Prostate gland (tissue), 2 donors: ENCODE measurements around the gene UHRF2.

Experiments
- POLR2A ChIP-seq: fragments of 450-650 bp; IDR thresholded peaks from one replicate; pipeline ENCODE4 v1.6.1; 2016; ENCODE audit warnings: antibody characterized with exemption, mild to moderate bottlenecking
- POLR2AphosphoS5 ChIP-seq: sonication (generic); formaldehyde crosslinking; IDR thresholded peaks from one replicate; pipeline ENCODE4 v1.6.1; 2017; ENCODE audit warnings: antibody characterized with exemption
- TF ChIP-seq, protein P1 (sequence below), 4 experiments: fragments of 200-600 bp in 2 of 4; fragments of 450-650 bp in 2 of 4; sonication (generic) in 2 of 4; IDR thresholded peaks; 1 replicate in 3 of 4; 2 replicates in 1 of 4; pipeline ENCODE4 v1.5.1; 2016 to 2019; ENCODE audit warnings: antibody characterized with exemption in 4 of 4, mild to moderate bottlenecking in 2 of 4, moderate library complexity in 2 of 4

DNA sequence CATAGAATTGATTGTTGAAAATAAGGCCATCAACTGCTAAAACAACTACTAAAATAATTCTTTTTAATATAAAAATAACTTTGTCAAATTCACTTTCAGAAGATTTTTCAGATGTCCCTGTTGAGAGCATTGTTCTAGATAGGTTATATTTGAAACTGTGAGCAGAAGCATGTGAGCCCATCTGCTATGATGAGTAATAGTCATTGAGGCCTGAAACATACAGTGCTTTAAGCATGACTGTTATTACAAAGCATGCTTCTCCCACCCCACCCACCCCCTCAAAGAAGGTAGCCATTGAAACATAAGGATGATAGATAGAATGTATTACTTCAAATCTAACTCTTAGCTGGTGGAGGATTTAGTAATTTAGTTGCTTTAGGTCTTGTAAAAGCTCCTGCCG lies 86.0 kb downstream of the UHRF2 start:
- TF ChIP-seq, protein P1, sequence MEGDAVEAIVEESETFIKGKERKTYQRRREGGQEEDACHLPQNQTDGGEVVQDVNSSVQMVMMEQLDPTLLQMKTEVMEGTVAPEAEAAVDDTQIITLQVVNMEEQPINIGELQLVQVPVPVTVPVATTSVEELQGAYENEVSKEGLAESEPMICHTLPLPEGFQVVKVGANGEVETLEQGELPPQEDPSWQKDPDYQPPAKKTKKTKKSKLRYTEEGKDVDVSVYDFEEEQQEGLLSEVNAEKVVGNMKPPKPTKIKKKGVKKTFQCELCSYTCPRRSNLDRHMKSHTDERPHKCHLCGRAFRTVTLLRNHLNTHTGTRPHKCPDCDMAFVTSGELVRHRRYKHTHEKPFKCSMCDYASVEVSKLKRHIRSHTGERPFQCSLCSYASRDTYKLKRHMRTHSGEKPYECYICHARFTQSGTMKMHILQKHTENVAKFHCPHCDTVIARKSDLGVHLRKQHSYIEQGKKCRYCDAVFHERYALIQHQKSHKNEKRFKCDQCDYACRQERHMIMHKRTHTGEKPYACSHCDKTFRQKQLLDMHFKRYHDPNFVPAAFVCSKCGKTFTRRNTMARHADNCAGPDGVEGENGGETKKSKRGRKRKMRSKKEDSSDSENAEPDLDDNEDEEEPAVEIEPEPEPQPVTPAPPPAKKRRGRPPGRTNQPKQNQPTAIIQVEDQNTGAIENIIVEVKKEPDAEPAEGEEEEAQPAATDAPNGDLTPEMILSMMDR (IDR thresholded peaks at IDR 0.05) = no peak
- TF ChIP-seq POLR2A = no peak
- TF ChIP-seq POLR2AphosphoS5 = no peak
